Measurements from ENCODE around the gene RAB11FIP5. TPM values are rescaled to one million over a fixed set of nuclear protein-coding genes. Genes with fewer than 3 reads are reported as not detected.
"Not testable (repeated sequence)": the region's sequence is repeated elsewhere in the genome, so short reads cannot be mapped to it uniquely, and the experiment has no call there.

The RAB11FIP5 gene
- total and polyA plus RNA-seq, 9 donors: 16.1 to 57.3 (median 25.0) TPM

DNA sequence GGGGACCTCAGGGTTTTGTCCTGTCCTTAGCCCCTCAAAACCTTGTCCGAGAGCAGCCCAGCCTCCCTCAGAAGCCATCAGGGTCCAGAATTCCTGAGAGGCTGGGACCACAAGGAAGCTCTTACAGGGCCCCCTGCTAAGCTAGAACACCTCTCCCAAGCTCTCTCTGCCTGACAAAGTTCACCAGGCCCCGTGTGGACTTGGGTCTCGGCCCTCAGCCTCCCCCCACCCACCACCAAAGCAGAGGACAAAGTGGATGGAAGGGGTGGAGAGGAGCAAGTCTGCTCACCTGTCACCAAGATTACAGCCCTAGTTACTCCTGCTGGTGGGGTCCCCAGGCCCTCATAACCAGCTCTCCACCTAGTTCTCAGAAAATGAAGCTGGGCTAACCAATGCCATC, 16.8 kb downstream of the RAB11FIP5 start:
- intact Hi-C loops (cut with DNase I): loop anchor here in 1 of 4 donors (10.0 kb wide), 1 partner anchor 59 kb away; no protein-coding TSS in a partner anchor
- H3K4me1 ChIP-seq (ENCODE audit: insufficient read depth): no peaks in the 10 kb centered on the region
- H3K36me3 ChIP-seq: no peaks in the 10 kb centered on the region
- no peak overlapping the region for H3K4me3 ChIP-seq
- H3K27ac ChIP-seq: no peak overlapping the region
- DNase-seq: no peak
- no peaks in the 10 kb centered on the region for H3K27me3 ChIP-seq
- TF ChIP-seq EP300 (IDR thresholded peaks at IDR 0.05): no peak
- TF ChIP-seq POLR2A (IDR thresholded peaks at IDR 0.05): no peak
- TF ChIP-seq, protein P1, sequence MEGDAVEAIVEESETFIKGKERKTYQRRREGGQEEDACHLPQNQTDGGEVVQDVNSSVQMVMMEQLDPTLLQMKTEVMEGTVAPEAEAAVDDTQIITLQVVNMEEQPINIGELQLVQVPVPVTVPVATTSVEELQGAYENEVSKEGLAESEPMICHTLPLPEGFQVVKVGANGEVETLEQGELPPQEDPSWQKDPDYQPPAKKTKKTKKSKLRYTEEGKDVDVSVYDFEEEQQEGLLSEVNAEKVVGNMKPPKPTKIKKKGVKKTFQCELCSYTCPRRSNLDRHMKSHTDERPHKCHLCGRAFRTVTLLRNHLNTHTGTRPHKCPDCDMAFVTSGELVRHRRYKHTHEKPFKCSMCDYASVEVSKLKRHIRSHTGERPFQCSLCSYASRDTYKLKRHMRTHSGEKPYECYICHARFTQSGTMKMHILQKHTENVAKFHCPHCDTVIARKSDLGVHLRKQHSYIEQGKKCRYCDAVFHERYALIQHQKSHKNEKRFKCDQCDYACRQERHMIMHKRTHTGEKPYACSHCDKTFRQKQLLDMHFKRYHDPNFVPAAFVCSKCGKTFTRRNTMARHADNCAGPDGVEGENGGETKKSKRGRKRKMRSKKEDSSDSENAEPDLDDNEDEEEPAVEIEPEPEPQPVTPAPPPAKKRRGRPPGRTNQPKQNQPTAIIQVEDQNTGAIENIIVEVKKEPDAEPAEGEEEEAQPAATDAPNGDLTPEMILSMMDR (IDR thresholded peaks at IDR 0.05): no peak
- WGBS, 3 donors: 71 to 84% (median 79%) methylated on average over 3 of the region's 3 CpGs
- H3K9me3 ChIP-seq: no peaks in the 10 kb centered on the region

GRCh38 chr2:73093601-73094218, 19.0 kb downstream of the RAB11FIP5 start:
- intact Hi-C loops (cut with DNase I): loop anchor here in 1 of 4 donors (10.0 kb wide), 1 partner anchor 61 kb away; no protein-coding TSS in a partner anchor
- not testable (repeated sequence) for H3K4me3 ChIP-seq; H3K27ac ChIP-seq; DNase-seq; H3K27me3 ChIP-seq; H3K4me1 ChIP-seq (ENCODE audit: insufficient read depth); H3K36me3 ChIP-seq; H3K9me3 ChIP-seq
- WGBS, 3 donors: 88 to 91% (median 88%) methylated on average over 17 of the region's 17 CpGs

DNA sequence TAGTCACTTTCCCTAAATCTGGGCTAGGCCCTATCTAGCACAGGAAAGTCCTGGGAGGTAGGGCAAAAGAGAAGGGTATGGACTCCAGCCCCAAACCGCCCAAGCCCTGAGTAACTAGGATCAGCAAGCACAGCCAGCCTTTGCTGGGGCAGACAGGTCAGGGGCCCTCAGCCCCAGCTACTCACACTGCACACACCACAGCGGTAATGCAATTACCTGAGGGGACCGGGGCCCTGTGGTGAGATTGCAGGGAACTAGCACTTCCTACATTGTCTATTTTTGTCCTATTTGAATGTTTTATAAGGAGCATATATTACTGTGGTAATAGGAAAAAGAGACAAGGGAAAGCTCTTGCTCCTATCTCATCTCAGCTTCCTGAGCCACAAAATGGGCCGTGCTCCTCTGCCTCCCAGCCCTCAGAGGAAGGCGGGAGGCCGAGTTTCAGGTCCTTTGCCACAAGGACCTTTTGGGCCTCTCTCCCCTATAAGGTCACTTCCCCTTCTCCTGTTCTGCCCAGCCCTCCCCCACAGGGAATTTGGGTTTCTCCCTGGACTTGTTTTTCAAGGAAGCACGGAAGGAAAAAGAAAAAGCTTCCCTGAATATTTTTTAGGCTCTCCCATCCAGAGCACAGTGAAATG, 20.5 kb downstream of the RAB11FIP5 start:
- Histone ChIP-seq H3K27me3 (no peaks in the 10 kb centered on the region), H3K4me1 (ENCODE audit: insufficient read depth) (no peaks in the 10 kb centered on the region), H3K9me3 (no peaks in the 10 kb centered on the region), H3K4me3 (no peak overlapping the region), H3K27ac (no peak overlapping the region), H3K36me3 (no peaks in the 10 kb centered on the region)
- intact Hi-C loops (cut with DNase I): loop anchor here in 1 of 4 donors (10.0 kb wide), 1 partner anchor 63 kb away; no protein-coding TSS in a partner anchor
- no peak for TF ChIP-seq POLR2A (IDR thresholded peaks at IDR 0.05)
- no peak for TF ChIP-seq EP300 (IDR thresholded peaks at IDR 0.05)
- TF ChIP-seq, protein P1 (IDR thresholded peaks at IDR 0.05): no peak
- DNase-seq: no peak
- WGBS, 3 donors: 61 to 64% (median 62%) methylated on average over 7 of the region's 7 CpGs

GRCh38 chr2:73091696-73092095, 21.1 kb downstream of the RAB11FIP5 start:
- Histone ChIP-seq H3K36me3 (no peaks in the 10 kb centered on the region), H3K4me1 (ENCODE audit: insufficient read depth) (no peaks in the 10 kb centered on the region), H3K27ac (no peak overlapping the region), H3K9me3 (no peaks in the 10 kb centered on the region), H3K27me3 (no peaks in the 10 kb centered on the region), H3K4me3 (no peak overlapping the region)
- no peak for DNase-seq
- WGBS, 3 donors: 88 to 94% (median 94%) methylated on average over 11 of the region's 11 CpGs
- TF ChIP-seq, protein P1 (IDR thresholded peaks at IDR 0.05): no peak
- TF ChIP-seq POLR2A (IDR thresholded peaks at IDR 0.05) (no peak), EP300 (IDR thresholded peaks at IDR 0.05) (no peak)
- intact Hi-C loops (cut with DNase I): loop anchor here in 1 of 4 donors (10.0 kb wide), 1 partner anchor 63 kb away; no protein-coding TSS in a partner anchor

DNA sequence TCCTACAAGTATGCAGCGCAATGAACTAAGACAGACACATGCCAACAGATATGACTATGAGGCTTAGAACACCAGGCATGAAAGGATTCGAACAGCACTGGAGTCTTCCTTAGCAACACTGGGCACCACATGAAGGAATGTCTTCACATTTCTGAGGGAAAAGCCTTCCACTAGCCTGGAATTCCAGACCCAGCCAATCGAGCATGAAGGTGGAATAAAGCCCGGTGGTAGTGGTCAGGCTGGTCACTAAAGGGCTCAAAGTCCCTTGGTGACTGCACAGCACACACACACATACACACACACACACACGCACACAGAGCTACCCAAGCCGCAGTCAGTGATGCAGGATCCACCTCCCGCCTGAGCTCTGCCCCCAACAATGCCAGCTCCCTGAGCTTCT, 21.6 kb downstream of the RAB11FIP5 start:
- DNase-seq: no peak
- TF ChIP-seq POLR2A (IDR thresholded peaks at IDR 0.05) (no peak), EP300 (IDR thresholded peaks at IDR 0.05) (no peak)
- TF ChIP-seq, protein P1 (IDR thresholded peaks at IDR 0.05): no peak
- Histone ChIP-seq H3K9me3 (no peaks in the 10 kb centered on the region), H3K4me1 (ENCODE audit: insufficient read depth) (no peaks in the 10 kb centered on the region), H3K27me3 (no peaks in the 10 kb centered on the region), H3K36me3 (no peaks in the 10 kb centered on the region), H3K4me3 (no peak overlapping the region), H3K27ac (no peak overlapping the region)
- intact Hi-C loops (cut with DNase I): loop anchor here in 1 of 4 donors (10.0 kb wide), 1 partner anchor 64 kb away; no protein-coding TSS in a partner anchor
- 82 to 87% (median 86%) methylated on average over 7 of the region's 7 CpGs for WGBS, 3 donors
